H1 (cell line): ENCODE data around the gene PFDN6. TPM values are rescaled to one million over a fixed set of nuclear protein-coding genes. Genes with fewer than 3 reads are reported as not detected.

Experiments used
- CTCF ChIA-PET: fragments of 300-600 bp; sonication (Branson Sonifier 250); formaldehyde crosslinking; loops from one replicate; lab custom pipeline; 2021; ENCODE audit not compliant: partially characterized antibody; lab: Charles Lee
- POLR2A ChIA-PET: fragments of 300-600 bp; sonication (Branson Sonifier 250); formaldehyde crosslinking; loops from one replicate; lab custom pipeline; 2021; ENCODE audit warnings: inconsistent platforms; ENCODE audit not compliant: partially characterized antibody; lab: Charles Lee
- DNase-seq, 2 experiments: peaks; one replicate each; pipeline versions ENCODE4 v3.0.0 to v3.0.0-alpha.2; 2010 to 2022; ENCODE audit warnings: low spot score in 2 of 2, low read depth in 1 of 2, mixed read lengths in 1 of 2
- FAIRE-seq: peaks from 2 replicates; lab custom pipeline; 2011; peaks lifted over from hg19 to GRCh38; lab: Jason Lieb, UNC
- H2AFZ ChIP-seq: 2 replicates; pipeline ENCODE4 v1.8.1; 2012; ENCODE audit warnings: low read length, inconsistent platforms
- H2AK5ac ChIP-seq: 2 replicates; pipeline ENCODE4 v1.6.1; 2013; ENCODE audit warnings: low read depth, low read length
- H2BK120ac ChIP-seq: replicated peaks from 2 replicates; pipeline ENCODE3; 2013; ENCODE audit warnings: low read depth, low read length, inconsistent platforms
- H2BK12ac ChIP-seq: 2 replicates; pipeline ENCODE4 v1.6.1; 2013; ENCODE audit warnings: low read depth, low read length
- H2BK15ac ChIP-seq: 2 replicates; pipeline ENCODE4 v1.6.1; 2013; ENCODE audit warnings: low read length
- H2BK20ac ChIP-seq: 2 replicates; pipeline ENCODE4 v1.6.1; 2013; ENCODE audit warnings: low read length
- H2BK5ac ChIP-seq: 2 replicates; pipeline ENCODE4 v1.6.1; 2013; ENCODE audit warnings: low read depth, low read length
- H3K14ac ChIP-seq: 2 replicates; pipeline ENCODE4 v1.6.1; 2013; ENCODE audit warnings: inconsistent platforms; ENCODE audit not compliant: insufficient read length
- H3K18ac ChIP-seq: 2 replicates; pipeline ENCODE4 v1.6.1; 2013; ENCODE audit warnings: low read length; ENCODE audit errors: extremely low read depth
- H3K23ac ChIP-seq: 2 replicates; pipeline ENCODE4 v1.6.1; 2013; ENCODE audit warnings: inconsistent platforms; ENCODE audit not compliant: insufficient read length
- H3K23me2 ChIP-seq: 2 replicates; pipeline ENCODE4 v1.6.1; 2013; ENCODE audit warnings: low read depth, low read length
- H3K27ac ChIP-seq: 2 replicates; pipeline ENCODE4 v1.6.1; 2011; ENCODE audit warnings: low read depth, low read length, inconsistent platforms
- H3K27me3 ChIP-seq, 4 experiments: replicated peaks in 1 of 4; 1 replicate in 1 of 4; 2 replicates in 3 of 4; pipeline versions ENCODE4 v1.6.1 to v1.8.1; 2011 to 2013; ENCODE audit warnings: low read length in 3 of 4, mild to moderate bottlenecking in 3 of 4, inconsistent platforms in 2 of 4, mixed read lengths in 2 of 4, moderate library complexity in 1 of 4; ENCODE audit not compliant: control insufficient read depth in 3 of 4, insufficient read depth in 3 of 4; ENCODE audit errors: extremely low read depth in 1 of 4
- H3K36me3 ChIP-seq, 4 experiments: 2 replicates each; pipeline versions ENCODE4 v1.6.1 to v1.8.1; 2011 to 2013; ENCODE audit warnings: mild to moderate bottlenecking in 4 of 4, low read length in 3 of 4, moderate library complexity in 2 of 4, control low read depth in 1 of 4, inconsistent platforms in 1 of 4; ENCODE audit not compliant: insufficient read depth in 4 of 4, control insufficient read depth in 2 of 4
- H3K4ac ChIP-seq: replicated peaks from 2 replicates; pipeline ENCODE3; 2013; ENCODE audit warnings: low read length, low read depth, mixed read lengths, inconsistent platforms; ENCODE audit not compliant: insufficient read length
- H3K4me1 ChIP-seq, 4 experiments: replicated peaks in 1 of 4; 1 replicate in 1 of 4; 2 replicates in 3 of 4; pipeline versions ENCODE4 v1.6.1 to v1.8.1; 2011 to 2013; ENCODE audit warnings: low read length in 3 of 4, inconsistent platforms in 2 of 4, mixed read lengths in 1 of 4; ENCODE audit not compliant: insufficient read depth in 4 of 4, control insufficient read depth in 3 of 4
- H3K4me2 ChIP-seq, 2 experiments: 2 replicates each; pipeline versions ENCODE4 v1.6.1 to v1.8.1; 2011 to 2013; ENCODE audit warnings: low read depth in 2 of 2, low read length in 2 of 2, control low read depth in 1 of 2, inconsistent platforms in 1 of 2, mild to moderate bottlenecking in 1 of 2; ENCODE audit not compliant: insufficient read depth in 1 of 2
- H3K4me3 ChIP-seq, 4 experiments: fragments of 200-600, 300-600 bp in 1 of 4; sonication (generic), shearing (Covaris generic), sonication (Bioruptor Twin) in 1 of 4; 2 replicates each; pipeline versions ENCODE4 v1.5.1 to v1.8.1; 2011 to 2016; ENCODE audit warnings: low read length in 4 of 4, low read depth in 3 of 4, control low read depth in 2 of 4, inconsistent platforms in 2 of 4, mild to moderate bottlenecking in 2 of 4, mixed read lengths in 1 of 4, moderate library complexity in 1 of 4; ENCODE audit not compliant: insufficient read depth in 2 of 4; ENCODE audit errors: extremely low read depth in 1 of 4
- H3K56ac ChIP-seq: replicated peaks from 2 replicates; pipeline ENCODE3; 2013; ENCODE audit warnings: low read depth, mild to moderate bottlenecking, mixed read lengths, low read length, inconsistent platforms; ENCODE audit not compliant: insufficient read length
- H3K79me1 ChIP-seq: 2 replicates; pipeline ENCODE4 v1.6.1; 2013; ENCODE audit warnings: low read depth, low read length, control low read depth
- H3K79me2 ChIP-seq, 2 experiments: 2 replicates each; pipeline versions ENCODE4 v1.6.1 to v1.8.1; 2012 to 2013; ENCODE audit warnings: low read length in 2 of 2, mild to moderate bottlenecking in 2 of 2, inconsistent platforms in 1 of 2; ENCODE audit not compliant: insufficient read depth in 2 of 2, control insufficient read depth in 1 of 2
- H3K9ac ChIP-seq, 4 experiments: replicated peaks in 1 of 4; 1 replicate in 1 of 4; 2 replicates in 3 of 4; pipeline versions ENCODE4 v1.6.1 to v1.8.1; 2011 to 2013; ENCODE audit warnings: low read depth in 3 of 4, low read length in 3 of 4, control low read depth in 2 of 4, mild to moderate bottlenecking in 2 of 4, moderate library complexity in 2 of 4, inconsistent platforms in 1 of 4; ENCODE audit errors: extremely low read depth in 1 of 4
- H3K9me3 ChIP-seq, 2 experiments: 2 replicates each; pipeline versions ENCODE4 v1.6.1 to v1.8.1; 2012 to 2013; ENCODE audit warnings: mild to moderate bottlenecking in 2 of 2, moderate library complexity in 2 of 2, control low read depth in 1 of 2, inconsistent platforms in 1 of 2, low read depth in 1 of 2, low read length in 1 of 2, mixed read lengths in 1 of 2; ENCODE audit not compliant: insufficient read depth in 2 of 2
- H4K20me1 ChIP-seq, 2 experiments: replicated peaks in 1 of 2; 2 replicates each; pipeline versions ENCODE3 to v1.8.1; 2011 to 2013; ENCODE audit warnings: inconsistent platforms in 2 of 2, low read length in 2 of 2, mild to moderate bottlenecking in 1 of 2; ENCODE audit not compliant: insufficient read depth in 2 of 2, control insufficient read depth in 1 of 2
- H4K5ac ChIP-seq: 2 replicates; pipeline ENCODE4 v1.6.1; 2013; ENCODE audit warnings: low read length, low read depth, mixed read lengths, inconsistent platforms; ENCODE audit not compliant: insufficient read length
- H4K8ac ChIP-seq: 2 replicates; pipeline ENCODE4 v1.8.0; 2013; ENCODE audit warnings: mild to moderate bottlenecking, moderate library complexity, low read length, inconsistent platforms; ENCODE audit not compliant: insufficient read depth; ENCODE audit errors: extremely low read depth
- H4K91ac ChIP-seq: replicated peaks from 2 replicates; pipeline ENCODE3; 2013; ENCODE audit warnings: low read length, mixed read lengths, inconsistent platforms; ENCODE audit not compliant: insufficient read length
- RNF2 ChIP-seq: fragments of 200-900, 300-1000 bp; sonication (generic); IDR thresholded peaks from 2 replicates; pipeline ENCODE4 v1.7.1; 2016; ENCODE audit warnings: borderline replicate concordance, low read depth, mild to moderate bottlenecking, antibody characterized with exemption, low read length; ENCODE audit not compliant: poor library complexity, severe bottlenecking; ENCODE audit errors: missing control alignments
- SP1 ChIP-seq: IDR thresholded peaks from 2 replicates; pipeline ENCODE4 v1.6.1; 2011; ENCODE audit warnings: low read depth, low read length
- WGBS, 2 experiments: shearing (Covaris generic) in 1 of 2; methylation state at CpG; one replicate each; pipeline versions ENCODE4 v1.1.6 to v1.1.7; 2013 to 2015; ENCODE audit warnings: low lambda C conversion rate in 2 of 2, mixed read lengths in 2 of 2, inconsistent platforms in 1 of 2, low coverage in 1 of 2, missing lambda C conversion rate in 1 of 2; ENCODE audit not compliant: insufficient replicate concordance in 2 of 2, insufficient coverage in 1 of 2, insufficient read length in 1 of 2; ENCODE audit errors: extremely low coverage in 1 of 2, missing lambda C conversion rate in 1 of 2; 5-methylcytosine and 5-hydroxymethylcytosine counted together
- polyA plus RNA-seq, 7 experiments: library from polyadenylated mRNA; depleted of rRNA in 3 of 7; stranded (reverse) in 5 of 7; unstranded in 2 of 7; fragments of >200 nt in 5 of 7; fragments of 200-250 nt in 2 of 7; gene quantifications; 1 replicate in 5 of 7; 2 replicates in 1 of 7; 4 replicates in 1 of 7; pipeline versions ENCODE4 v1.2.1 to v1.2.3, GENCODE V29; 2011 to 2013; ENCODE audit warnings: missing spikeins in 2 of 7, mixed read lengths in 2 of 7
- total RNA-seq: library from RNA; stranded (reverse); fragmentation: NEBNext Ultra II Directional; extraction: Animal tissue kit (Norgen Biotek cat#: 25700); gene quantifications from 2 replicates; pipeline ENCODE4 v1.2.1, GENCODE V29; 2021
- TF ChIP-seq, protein P1 (sequence below): IDR thresholded peaks from 2 replicates; pipeline ENCODE4 v1.6.1; 2012; ENCODE audit warnings: low read length, inconsistent platforms

Gene PFDN6
- total and polyA plus RNA-seq, 2 of the 8 experiments (the other 6 are each of a cell fraction or from before 2014, with no cell fraction given) = 32.0 to 95.7 TPM

DNA sequence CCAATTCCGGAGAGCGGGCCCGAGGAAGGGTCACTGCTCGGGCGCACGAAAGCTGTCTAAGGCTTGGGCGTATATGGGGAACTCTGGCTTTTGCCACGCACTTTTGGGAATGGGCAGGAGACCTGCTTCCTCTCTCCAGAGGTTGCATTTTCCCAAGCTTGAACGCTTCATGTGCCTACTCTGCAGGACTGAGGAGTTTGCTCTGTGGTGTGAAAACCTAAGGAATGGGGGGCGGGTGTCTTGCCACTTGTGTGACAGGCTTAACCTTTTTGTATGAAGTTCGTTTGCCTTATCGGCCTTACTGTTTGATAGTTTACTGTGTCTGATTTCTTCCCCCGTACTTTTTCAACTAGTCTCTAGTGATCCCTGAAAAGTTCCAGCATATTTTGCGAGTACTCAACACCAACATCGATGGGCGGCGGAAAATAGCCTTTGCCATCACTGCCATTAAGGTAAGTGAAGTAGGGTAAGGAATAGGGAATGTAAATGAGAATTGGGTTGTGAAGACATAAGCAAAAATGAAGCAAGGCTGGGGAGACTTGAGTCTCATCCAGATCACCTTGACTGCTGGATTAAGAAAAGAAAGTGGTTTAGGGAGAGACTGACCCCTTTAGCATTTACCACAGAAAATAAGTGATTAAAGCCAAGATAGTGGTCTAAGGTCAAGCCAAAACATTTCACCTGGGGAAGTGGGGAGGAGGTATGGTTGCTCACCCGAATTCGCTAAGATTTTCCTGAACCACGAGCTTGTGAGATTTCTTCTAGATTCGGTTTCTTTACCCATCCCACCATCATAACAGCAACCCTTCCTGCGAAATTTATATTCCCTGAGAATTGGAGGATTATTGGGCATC lies 16.9 kb upstream of the PFDN6 start:
- Histone ChIP-seq H2AK5ac (peak overlapping the region; percentile 30; the same call in 1 of the 2 replicates), H3K4me2 (peak overlapping the region; percentile 86 to 96), H2BK12ac (no peak overlapping the region), H2BK5ac (peak overlapping the region; percentile 72; the same call in 1 of the 2 replicates), H3K9me3 (no peaks in the 10 kb centered on the region), H3K4me1 (peaks cover 0 to 22% (median 8%) of the 10 kb centered on the region in 4 experiments; a peak in 6 of 7 replicates), H3K18ac (peak overlapping the region; percentile 76), H3K56ac (peak overlapping the region; percentile 23), H3K4me3 (peak overlapping the region; percentile 81 to 100 (median 100)), H2AFZ (no peak overlapping the region), H2BK15ac (no peak overlapping the region), H3K14ac (no peak overlapping the region), H3K9ac (peak overlapping the region; percentile 92 to 99 (median 92)), H3K23me2 (peaks cover 17% of the 10 kb centered on the region), H4K91ac (peak overlapping the region; percentile 49), H3K27me3 (no peaks in the 10 kb centered on the region), H4K20me1 (peaks cover 9 to 16% of the 10 kb centered on the region in 2 experiments), H4K8ac (peak overlapping the region; percentile 97; the same call in 1 of the 2 replicates), H3K27ac (peak overlapping the region; percentile 85), H3K36me3 (peaks cover 19 to 53% (median 42%) of the 10 kb centered on the region in 4 experiments; a peak in 7 of 8 replicates), H2BK120ac (no peak overlapping the region), H3K4ac (peak overlapping the region; percentile 47), H3K23ac (no peak overlapping the region), H4K5ac (no peak overlapping the region), H3K79me2 (peaks cover 26 to 43% of the 10 kb centered on the region in 2 experiments), H3K79me1 (peaks cover 6% of the 10 kb centered on the region; the same call in 1 of the 2 replicates), H2BK20ac (no peak overlapping the region)
- DNase-seq = no peak
- WGBS, 2 experiments = 8% methylated on average over 22 of the region's 22 CpGs; no CpG with 5 or more reads in 1 of the 2 experiments
- no peak for FAIRE-seq
- ChIA-PET POLR2A (interaction anchor here (0.5 to 5.4 kb wide), 38 partner anchors 9 to 303 kb away, joined by 3 to 88 read pairs (median 6); partner anchors contain the start of genes BRD2, CUTA, HSD17B8 and PFDN6), CTCF (interaction anchor here (1.0 to 4.3 kb wide), 5 partner anchors 8 to 40 kb away, joined by 3 to 15 read pairs (median 7); partner anchors contain the start of gene RGL2)
- TF ChIP-seq, protein P1, sequence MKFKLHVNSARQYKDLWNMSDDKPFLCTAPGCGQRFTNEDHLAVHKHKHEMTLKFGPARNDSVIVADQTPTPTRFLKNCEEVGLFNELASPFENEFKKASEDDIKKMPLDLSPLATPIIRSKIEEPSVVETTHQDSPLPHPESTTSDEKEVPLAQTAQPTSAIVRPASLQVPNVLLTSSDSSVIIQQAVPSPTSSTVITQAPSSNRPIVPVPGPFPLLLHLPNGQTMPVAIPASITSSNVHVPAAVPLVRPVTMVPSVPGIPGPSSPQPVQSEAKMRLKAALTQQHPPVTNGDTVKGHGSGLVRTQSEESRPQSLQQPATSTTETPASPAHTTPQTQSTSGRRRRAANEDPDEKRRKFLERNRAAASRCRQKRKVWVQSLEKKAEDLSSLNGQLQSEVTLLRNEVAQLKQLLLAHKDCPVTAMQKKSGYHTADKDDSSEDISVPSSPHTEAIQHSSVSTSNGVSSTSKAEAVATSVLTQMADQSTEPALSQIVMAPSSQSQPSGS = 0 out of 2 replicates have a peak, but pooled peaks have one; percentile 11
- TF ChIP-seq SP1 = no peak
- no peak for TF ChIP-seq RNF2
